Ectodermal cell (in vitro differentiated cells): ENCODE results near the gene OR2F2.

Source experiments
- H3K27ac ChIP-seq: 2 replicates; pipeline ENCODE4 v1.7.0; 2013; ENCODE audit warnings: mild to moderate bottlenecking, low read depth, low read length; ENCODE audit not compliant: insufficient read depth, poor library complexity, severe bottlenecking
- H3K27me3 ChIP-seq: 2 replicates; pipeline ENCODE4 v1.7.0; 2013; ENCODE audit warnings: mild to moderate bottlenecking, low read length; ENCODE audit not compliant: insufficient read depth, control insufficient read depth, poor library complexity, severe bottlenecking
- H3K36me3 ChIP-seq: one replicate; pipeline ENCODE4 v1.7.0; 2013; ENCODE audit warnings: low read length; ENCODE audit not compliant: control insufficient read depth, insufficient read depth
- H3K4me1 ChIP-seq: one replicate; pipeline ENCODE4 v1.7.0; 2013; ENCODE audit warnings: low read length; ENCODE audit not compliant: control insufficient read depth, insufficient read depth
- H3K4me3 ChIP-seq: 2 replicates; pipeline ENCODE4 v1.7.0; 2013; ENCODE audit warnings: low read depth, low read length, control low read depth; ENCODE audit not compliant: insufficient read depth
- H3K9me3 ChIP-seq: 2 replicates; pipeline ENCODE4 v1.7.0; 2013; ENCODE audit warnings: mild to moderate bottlenecking, low read length, moderate library complexity; ENCODE audit not compliant: control insufficient read depth
- WGBS, 2 experiments: methylation state at CpG; one replicate each; pipeline ENCODE4 v1.1.7; 2013; ENCODE audit warnings: missing lambda C conversion rate in 2 of 2; 5-methylcytosine and 5-hydroxymethylcytosine counted together

The OR2F2 gene

DNA sequence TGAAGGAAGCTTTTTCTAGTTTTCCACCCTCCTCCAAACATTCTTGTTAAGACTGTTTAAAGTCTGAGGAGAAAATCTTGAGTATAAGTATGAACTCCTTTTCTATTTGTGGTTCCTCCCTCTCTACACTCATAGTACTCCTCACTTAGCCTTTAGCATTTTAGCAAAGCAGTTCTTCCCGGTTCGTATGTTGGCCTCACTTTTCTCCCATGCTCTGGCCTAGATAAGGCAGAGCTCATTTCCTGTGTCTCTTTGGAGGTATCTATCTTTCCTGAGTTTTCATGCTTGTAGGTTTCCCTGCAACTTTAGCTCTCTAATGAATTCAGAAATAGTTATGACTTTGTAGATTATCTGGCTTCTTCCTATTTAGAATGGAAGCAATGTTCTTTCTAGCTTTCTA is 13.7 kb downstream of the OR2F2 start:
- Histone ChIP-seq H3K27ac (no peak overlapping the region), H3K36me3 (no peaks in the 10 kb centered on the region), H3K4me1 (no peaks in the 10 kb centered on the region), H3K9me3 (no peaks in the 10 kb centered on the region), H3K4me3 (no peak overlapping the region), H3K27me3 (no peaks in the 10 kb centered on the region)
- WGBS, 2 experiments, result 91 to 92% methylated on average over 2 of the region's 2 CpGs

DNA sequence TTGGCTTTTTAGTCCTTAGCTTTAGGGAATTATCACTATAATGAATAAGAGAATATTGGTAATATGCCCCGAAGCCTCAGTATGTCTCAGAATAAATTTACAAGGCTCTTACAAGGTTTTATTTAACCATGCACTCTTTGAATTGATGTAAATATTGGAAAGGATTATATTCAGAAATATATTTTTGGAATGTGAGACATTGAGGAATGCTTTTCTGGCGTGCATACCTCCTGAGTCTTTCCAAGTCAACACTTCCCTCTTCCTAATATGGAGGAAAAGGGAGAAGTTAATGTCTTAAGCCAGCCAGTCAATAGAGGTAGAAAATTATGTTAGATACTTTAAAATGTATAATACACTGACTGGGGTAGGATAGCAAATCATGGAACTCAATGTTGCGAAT is 18.4 kb downstream of the OR2F2 start:
- H3K27ac ChIP-seq, result no peak overlapping the region
- 100% methylated on average over 1 to 3 of the region's 3 CpGs for WGBS, 2 experiments
- no peak overlapping the region for H3K4me3 ChIP-seq
- no peaks in the 10 kb centered on the region for H3K27me3 ChIP-seq
- H3K9me3 ChIP-seq, result no peaks in the 10 kb centered on the region
- no peaks in the 10 kb centered on the region for H3K36me3 ChIP-seq
- no peaks in the 10 kb centered on the region for H3K4me1 ChIP-seq

DNA sequence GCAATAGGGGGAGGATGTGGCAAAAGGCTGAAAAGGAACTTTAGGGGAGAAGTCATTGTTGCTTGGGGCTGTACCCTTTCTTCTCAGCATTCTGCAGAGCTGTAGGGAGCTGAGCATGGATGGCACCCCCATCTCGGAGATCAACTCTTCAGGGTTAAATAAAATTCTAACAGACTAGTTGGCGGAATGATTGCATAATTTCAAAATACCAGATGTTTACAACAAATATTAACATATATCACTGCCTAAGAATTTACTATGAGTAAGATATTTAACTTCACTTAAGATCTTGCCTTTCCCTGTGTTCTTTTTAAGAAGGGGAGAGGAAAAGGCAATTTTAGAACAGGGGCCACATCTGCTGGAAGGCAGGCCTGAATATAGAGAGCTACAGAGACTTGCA is 19.1 kb downstream of the OR2F2 start:
- no peak overlapping the region for H3K4me3 ChIP-seq
- H3K27ac ChIP-seq, result no peak overlapping the region
- no peaks in the 10 kb centered on the region for H3K9me3 ChIP-seq
- no peaks in the 10 kb centered on the region for H3K4me1 ChIP-seq
- no peaks in the 10 kb centered on the region for H3K27me3 ChIP-seq
- H3K36me3 ChIP-seq, result no peaks in the 10 kb centered on the region
- WGBS, 2 experiments, result 67 to 90% methylated on average over 1 to 2 of the region's 2 CpGs

DNA sequence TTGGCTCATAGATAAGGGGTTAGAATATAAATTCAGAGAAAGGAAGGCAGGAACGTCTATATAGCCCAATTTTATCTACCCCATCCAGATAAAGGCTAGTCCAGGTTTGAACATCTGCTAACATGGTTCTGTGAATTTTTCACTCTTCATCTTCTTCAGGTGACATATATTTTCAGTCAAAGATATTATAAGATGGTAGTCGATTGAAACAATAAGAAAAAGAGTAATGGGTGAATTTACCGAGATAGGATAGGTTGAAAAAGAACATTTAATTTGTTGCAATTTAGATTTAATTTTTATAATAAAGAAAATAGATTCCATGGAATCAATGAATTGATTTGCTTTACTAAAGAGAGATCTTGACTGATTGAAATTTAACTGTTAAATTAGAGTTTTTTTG is 19.5 kb downstream of the OR2F2 start, which contains the start of gene OR2F1:
Gene OR2F1, plus strand, starts transcription at position 301 of the 400 bp plus-strand sequence. CDS start 5,127 bp downstream, outside the sequence.
- WGBS, 2 experiments, result 78 to 80% methylated on average over 2 of the region's 3 CpGs
- Histone ChIP-seq H3K27me3 (no peaks in the 10 kb centered on the region), H3K4me1 (no peaks in the 10 kb centered on the region), H3K4me3 (no peak within 1 kb of the TSS), H3K9me3 (no peaks in the 10 kb centered on the region), H3K27ac (no peak within 1 kb of the TSS), H3K36me3 (no peaks in the 10 kb centered on the region)

DNA sequence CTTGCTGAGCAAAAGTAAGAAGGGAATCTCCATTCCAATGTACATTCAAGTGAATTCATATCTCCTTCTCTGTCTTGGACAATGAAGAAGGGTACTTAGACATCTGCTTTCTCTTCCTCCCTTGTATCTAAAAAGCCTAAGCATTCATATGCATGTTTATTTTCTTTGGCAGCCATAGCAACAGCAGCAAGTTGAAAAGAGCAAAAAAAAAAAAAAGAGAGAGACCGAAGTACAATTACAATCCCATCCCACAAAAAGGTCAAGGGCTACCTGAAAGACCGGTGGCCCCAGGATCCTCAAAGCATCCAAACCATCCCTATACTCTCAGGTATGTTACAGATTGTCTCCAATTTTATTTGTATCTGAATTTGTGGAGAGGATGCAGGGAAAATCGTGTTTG is 23.7 kb downstream of the OR2F2 start:
- H3K9me3 ChIP-seq, result no peaks in the 10 kb centered on the region
- 60% methylated on average over 2 of the region's 3 CpGs; no CpG with 5 or more reads in 1 of the 2 experiments for WGBS, 2 experiments
- no peak overlapping the region for H3K27ac ChIP-seq
- H3K36me3 ChIP-seq, result no peaks in the 10 kb centered on the region
- H3K4me3 ChIP-seq, result no peak overlapping the region
- no peaks in the 10 kb centered on the region for H3K4me1 ChIP-seq
- H3K27me3 ChIP-seq, result no peaks in the 10 kb centered on the region

DNA sequence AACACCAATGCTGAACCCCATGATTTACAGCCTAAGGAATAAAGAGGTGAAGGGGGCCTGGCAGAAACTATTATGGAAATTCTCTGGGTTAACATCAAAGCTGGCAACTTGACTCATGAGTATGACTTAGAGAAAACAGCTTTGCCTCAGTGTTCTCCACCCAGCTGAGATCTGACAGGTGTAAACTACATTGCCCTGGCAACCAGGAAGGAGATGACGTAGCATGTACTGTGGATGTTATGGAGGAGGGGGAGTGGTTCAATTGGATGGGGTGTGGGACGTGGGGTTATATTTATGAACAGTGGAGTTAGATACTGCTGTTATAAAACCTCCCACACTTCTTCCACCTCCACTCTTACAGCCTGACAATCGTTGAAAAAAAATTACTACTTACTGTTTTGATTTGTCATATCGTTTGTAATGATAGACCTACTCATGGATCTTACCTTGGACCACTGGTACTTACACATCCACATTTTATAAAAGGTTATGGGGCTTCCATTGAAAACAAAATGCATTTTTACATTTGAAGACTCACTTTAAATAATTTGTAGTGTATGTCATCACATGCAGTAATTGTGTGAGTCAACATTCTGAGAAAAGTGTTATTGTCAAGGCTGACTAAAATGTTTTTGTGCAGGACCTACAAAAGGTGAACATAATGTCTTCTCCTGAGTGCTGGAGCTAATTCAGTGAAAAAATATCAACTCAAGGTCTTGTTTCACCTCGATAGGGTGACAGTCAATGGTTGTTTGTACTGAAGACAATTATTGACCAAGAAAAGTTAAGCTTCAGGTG is 26.0 kb downstream of the OR2F2 start:
- Histone ChIP-seq H3K27ac (no peak overlapping the region), H3K36me3 (no peaks in the 10 kb centered on the region), H3K4me3 (no peak overlapping the region), H3K9me3 (no peaks in the 10 kb centered on the region), H3K4me1 (no peaks in the 10 kb centered on the region), H3K27me3 (no peaks in the 10 kb centered on the region)
- 89 to 93% methylated on average over 2 to 4 of the region's 5 CpGs for WGBS, 2 experiments

DNA sequence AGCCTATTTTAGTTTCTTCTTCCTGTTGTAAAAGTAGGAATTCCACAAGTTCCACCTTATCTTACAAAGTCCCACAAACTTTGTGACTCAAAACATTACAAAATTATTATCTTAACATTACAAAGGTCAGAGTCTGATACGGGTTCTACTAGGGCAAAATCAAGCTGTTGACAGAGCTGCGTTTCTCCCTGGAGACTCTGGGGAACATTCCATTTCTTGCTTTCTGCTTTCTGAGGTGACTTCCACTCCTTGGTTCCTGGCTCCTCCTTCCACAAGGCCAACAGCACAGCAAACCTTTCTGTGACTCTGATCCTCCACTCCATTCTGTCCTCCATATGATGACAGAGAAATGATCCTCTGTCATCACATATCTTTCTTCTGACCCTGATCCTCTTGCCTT is 30.2 kb downstream of the OR2F2 start:
- H3K9me3 ChIP-seq, result no peaks in the 10 kb centered on the region
- no peaks in the 10 kb centered on the region for H3K27me3 ChIP-seq
- H3K4me1 ChIP-seq, result no peaks in the 10 kb centered on the region
- H3K36me3 ChIP-seq, result no peaks in the 10 kb centered on the region
- 93 to 96% methylated on average over 2 of the region's 2 CpGs for WGBS, 2 experiments
- H3K27ac ChIP-seq, result no peak overlapping the region
- H3K4me3 ChIP-seq, result no peak overlapping the region

DNA sequence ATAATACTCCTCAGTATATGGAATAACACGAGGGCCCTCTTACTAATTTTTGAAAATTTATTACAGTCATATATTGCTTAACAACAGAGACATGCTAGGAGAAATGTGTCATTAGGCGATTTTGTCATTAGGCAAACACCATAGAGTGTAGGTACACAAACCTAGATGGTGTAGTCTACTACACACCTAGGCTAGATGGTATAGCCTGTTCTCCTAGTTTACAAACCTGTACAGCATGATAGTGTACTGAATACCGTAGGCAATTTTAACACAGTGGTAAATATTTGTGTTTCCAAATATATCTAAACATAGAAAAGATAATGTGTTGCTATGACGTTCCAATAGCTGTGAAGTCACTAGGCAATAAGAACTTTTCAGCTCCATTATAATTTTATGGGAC is 32.4 kb downstream of the OR2F2 start:
- Histone ChIP-seq H3K27me3 (no peaks in the 10 kb centered on the region), H3K36me3 (no peaks in the 10 kb centered on the region)

DNA sequence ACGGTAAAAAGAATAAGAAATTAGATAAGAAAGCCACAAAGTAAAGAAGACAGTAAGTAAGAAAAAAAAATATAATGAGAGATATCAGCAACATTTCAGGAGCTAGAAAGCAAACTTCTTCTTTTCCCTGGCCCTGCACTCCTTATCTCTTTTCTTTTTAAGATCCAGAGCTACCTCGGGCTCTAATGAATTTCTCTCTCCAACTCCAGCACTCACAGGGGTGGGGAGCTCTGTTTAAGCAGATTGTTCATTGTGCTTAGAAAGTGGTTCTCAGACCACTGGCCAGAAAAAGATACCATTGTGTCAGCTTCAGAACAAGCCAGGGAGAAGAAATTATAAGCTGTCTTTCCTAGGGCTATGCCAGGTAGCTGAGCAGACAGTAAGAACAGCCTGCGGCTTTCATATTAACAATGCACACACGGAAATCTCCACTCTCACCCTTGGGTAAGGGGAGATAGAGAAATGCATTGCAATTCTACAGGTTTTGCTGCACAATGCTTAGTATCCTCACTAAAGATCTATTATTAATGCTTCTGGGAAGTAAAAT is 38.9 kb downstream of the OR2F2 start:
- no peaks in the 10 kb centered on the region for H3K27me3 ChIP-seq

More for the DNA sequence above, 32.4 kb downstream of the OR2F2 start:
- H3K9me3 ChIP-seq, result no peaks in the 10 kb centered on the region
- no peak overlapping the region for H3K27ac ChIP-seq
- 87 to 100% methylated on average over 1 to 3 of the region's 4 CpGs for WGBS, 2 experiments
- H3K4me3 ChIP-seq, result no peak overlapping the region
- no peaks in the 10 kb centered on the region for H3K4me1 ChIP-seq

DNA sequence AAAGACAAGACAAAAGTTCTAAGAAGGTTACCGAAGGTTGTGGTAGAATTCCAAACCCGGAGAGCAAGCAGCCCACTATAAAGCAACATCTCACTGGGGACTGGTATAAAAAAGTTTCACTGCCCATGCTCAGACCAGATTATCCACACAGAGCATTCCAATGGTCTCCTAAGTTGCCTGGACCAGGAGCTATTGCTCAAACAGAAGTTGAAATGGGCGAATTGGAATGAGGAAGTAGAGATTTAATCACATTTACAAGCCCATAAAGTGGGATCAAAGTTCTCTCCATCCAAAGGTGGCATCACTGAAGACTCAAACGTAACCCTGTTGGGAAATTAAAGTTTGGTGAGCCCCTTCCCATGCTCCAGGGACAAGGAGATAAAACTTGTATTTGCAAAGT is 39.4 kb downstream of the OR2F2 start:
- WGBS, 2 experiments, result 86 to 95% methylated on average over 3 to 4 of the region's 4 CpGs
- no peaks in the 10 kb centered on the region for H3K9me3 ChIP-seq
- no peak overlapping the region for H3K4me3 ChIP-seq
- no peaks in the 10 kb centered on the region for H3K27me3 ChIP-seq
- no peak overlapping the region for H3K27ac ChIP-seq
- no peaks in the 10 kb centered on the region for H3K4me1 ChIP-seq
- H3K36me3 ChIP-seq, result no peaks in the 10 kb centered on the region

More for the DNA sequence above, 38.9 kb downstream of the OR2F2 start:
- no peak overlapping the region for H3K4me3 ChIP-seq
- H3K4me1 ChIP-seq, result no peaks in the 10 kb centered on the region
- no peaks in the 10 kb centered on the region for H3K9me3 ChIP-seq
- WGBS, 2 experiments, result 80 to 85% methylated on average over 1 to 4 of the region's 4 CpGs
- H3K27ac ChIP-seq, result no peak overlapping the region
- no peaks in the 10 kb centered on the region for H3K36me3 ChIP-seq
